GM21447 (cell line): ENCODE measurements around the gene COL5A1.
"Not testable (repeated sequence)": the region's sequence is repeated elsewhere in the genome, so short reads cannot be mapped to it uniquely, and the experiment has no call there.

ENCODE experiments used
- ATAC-seq: cut with Tn5 transposase; IDR thresholded peaks from one replicate; pipeline ENCODE4 v1.9.1; 2021; ENCODE audit not compliant: unreplicated experiment

COL5A1 gene

DNA sequence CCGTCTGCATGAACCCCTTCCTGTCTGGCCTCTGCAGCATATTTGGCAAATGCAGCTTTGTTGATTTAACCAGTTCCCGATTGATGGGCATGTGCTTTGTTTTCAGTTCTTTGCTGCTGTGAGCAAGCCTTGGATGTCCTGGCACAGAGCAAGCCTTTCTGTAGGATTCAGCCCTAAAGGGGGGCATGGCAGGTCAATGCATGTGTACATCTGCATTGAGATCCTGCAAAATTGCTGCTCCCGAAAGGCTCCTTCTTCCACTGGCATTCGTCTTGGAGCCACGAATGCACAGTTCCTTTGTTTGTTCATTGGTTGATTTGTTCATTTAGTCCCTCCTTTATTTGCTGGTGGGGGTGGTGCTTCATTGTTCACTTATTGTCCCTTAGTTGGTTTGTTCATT lies 34.8 kb downstream of the COL5A1 start:
- ATAC-seq: no peak

DNA sequence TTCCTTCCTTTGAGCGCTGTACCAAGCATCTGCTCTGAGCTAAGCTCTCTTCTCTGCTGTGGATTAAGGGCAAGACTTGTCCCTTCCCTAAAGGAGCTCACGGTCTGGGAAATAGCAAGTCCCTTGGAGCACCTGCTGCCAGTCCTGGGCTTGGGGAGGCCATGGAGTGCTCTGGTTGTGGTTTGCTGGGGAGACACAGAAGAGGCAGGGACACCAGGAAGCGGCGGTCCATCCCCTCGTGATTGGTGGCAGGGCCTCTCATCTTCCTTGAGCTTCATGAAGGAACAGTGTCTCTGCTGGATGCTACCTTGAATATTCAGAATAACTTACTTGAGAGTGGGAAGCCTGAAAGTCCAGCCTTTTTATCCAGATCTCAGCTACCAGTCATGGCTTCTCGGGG lies 35.3 kb downstream of the COL5A1 start:
- ATAC-seq: no peak

DNA sequence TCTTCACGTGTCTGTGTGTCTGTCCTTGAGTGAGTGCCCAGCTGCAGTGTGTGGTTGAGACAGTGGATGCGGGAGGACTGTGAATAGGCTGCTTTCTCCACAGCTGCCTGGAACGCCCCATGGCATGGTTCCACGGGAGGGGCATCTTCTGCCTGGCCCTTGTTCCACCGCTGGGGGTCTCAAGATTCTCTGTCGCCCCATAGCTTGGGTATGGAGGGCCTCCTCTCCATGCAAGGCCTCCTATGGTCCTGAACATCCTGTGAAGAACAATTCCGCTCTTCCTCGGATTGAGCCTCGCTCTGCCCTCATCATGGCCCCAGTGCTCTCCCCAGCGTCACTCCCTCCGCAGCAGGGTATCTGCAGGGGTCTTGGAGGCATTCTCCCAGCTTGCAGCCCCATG lies 36.1 kb downstream of the COL5A1 start:
- ATAC-seq: no peak

DNA sequence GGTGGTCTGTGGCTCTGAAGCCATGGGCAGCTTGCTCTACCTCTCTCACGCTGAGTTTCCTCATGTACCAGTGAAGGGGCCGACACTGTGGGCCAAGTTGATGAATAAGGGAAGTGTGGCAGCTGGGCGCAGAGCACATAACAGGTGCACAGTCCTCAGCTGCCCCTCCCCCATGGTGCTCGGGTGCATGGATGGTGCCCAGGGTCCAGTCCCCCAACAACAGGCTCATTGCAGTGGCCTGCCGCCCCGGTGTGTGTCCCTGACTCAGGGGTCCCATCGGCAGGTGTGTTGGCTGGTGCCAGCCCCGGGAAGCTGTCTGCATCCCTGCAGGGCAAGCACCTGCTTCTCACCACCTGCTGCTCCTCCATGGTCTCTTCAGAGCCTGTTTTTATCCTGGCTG lies 36.6 kb downstream of the COL5A1 start:
- ATAC-seq: no peak

DNA sequence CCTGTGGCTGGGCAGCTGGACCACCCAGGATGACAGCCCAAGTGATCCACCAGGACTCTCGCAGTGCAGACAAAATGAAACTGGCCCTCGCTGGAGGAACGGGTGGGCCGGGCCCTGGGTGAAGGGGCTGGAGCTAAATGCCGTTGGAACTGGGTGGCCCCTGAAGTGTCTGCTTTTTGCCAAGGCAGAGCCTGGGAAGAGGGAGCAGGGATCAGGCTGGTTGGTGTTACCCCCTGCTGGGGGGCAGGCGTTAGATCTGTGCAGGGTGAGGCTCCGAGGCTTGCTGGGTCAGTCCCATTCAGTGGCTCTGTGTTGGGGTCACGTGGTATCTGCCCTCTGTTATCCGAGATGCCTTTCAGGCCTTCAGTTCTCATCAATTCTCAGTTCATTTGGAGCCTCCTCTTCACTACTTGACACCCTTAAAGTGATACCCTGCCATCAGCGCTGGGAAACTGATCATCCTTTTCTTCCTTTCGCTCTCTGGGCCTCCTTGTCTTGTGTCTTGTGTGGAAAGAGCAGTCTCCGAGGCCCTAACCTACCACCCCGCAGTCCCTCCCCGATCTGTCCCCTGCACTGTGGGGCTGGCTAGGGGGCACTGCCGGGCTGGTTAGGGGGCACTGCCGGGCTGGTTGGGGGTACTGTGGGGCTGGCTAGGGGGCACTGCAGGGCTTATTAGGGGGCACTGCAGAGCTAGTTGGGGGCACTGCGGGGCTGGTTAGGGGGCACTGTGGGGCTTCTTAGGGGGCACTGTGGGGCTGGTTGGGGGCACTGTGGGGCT lies 37.3 kb downstream of the COL5A1 start:
- no peak for ATAC-seq

DNA sequence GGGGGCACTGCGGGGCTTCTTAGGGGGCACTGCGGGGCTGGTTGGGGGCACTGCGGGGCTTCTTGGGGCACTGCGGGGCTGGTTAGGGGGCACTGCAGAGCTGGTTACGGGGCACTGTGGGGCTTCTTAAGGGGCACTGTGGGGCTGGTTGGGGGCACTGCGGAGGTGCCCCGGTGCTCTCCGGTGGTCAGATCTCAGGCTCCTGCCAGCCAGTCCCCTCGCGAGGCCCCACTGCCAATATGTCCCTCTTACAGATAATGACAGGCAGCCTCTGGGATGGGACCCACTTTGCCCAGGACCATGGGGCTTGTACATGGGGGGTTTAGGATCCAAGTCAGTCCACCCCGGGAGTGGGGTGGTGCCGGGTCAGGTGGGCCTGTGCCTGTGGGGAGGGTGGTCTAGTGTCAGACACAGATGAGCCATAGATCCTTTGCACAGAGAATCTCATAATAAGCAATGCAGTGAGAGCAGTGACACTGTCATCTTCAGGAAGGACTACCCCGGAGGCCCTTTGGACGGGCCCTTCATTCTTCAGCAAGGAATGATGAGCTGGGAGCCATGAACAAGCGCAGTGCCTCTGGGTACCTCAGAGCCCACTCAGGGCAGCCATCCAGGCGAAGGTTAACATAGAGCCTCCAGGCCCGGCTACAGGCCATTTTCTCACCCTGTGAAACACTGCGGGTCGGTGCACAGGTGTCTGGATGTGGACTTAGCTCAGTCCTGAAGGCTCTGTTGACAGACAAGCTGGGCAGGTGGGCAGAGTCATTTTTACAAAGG lies 38.2 kb downstream of the COL5A1 start:
- ATAC-seq: no peak

DNA sequence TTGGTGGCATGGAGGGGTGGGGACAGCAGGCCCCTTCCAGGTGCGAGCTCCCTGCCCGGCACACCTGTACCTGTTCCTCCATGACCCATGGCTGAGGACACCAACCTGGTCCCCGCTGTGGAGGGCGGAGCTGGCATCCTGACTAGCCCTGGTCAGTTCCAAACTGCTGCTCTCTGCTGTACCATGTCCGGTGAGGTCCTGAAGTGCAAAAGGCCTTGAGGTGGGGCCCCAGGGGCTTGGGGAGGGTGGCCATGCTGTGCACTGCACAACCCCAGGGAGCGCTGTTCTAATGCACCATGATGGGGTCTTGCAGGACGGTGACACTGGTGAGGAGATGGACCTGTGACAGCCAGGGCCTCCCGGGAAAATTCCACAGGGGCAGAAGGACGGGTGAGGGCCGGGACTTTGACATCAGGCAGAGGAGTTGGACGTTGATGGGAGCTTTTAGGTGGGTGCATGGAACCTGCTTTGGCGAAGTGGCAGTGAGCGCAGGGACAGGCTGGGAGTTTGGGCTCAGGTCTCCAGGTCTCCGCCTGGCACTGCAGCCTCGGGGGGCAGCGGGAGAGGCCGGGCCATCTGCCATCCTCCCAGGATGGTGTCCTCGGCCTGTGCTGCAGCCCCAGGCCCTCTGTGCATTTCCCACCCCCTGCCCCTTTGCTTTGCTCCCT lies 38.9 kb downstream of the COL5A1 start:
- no peak for ATAC-seq

DNA sequence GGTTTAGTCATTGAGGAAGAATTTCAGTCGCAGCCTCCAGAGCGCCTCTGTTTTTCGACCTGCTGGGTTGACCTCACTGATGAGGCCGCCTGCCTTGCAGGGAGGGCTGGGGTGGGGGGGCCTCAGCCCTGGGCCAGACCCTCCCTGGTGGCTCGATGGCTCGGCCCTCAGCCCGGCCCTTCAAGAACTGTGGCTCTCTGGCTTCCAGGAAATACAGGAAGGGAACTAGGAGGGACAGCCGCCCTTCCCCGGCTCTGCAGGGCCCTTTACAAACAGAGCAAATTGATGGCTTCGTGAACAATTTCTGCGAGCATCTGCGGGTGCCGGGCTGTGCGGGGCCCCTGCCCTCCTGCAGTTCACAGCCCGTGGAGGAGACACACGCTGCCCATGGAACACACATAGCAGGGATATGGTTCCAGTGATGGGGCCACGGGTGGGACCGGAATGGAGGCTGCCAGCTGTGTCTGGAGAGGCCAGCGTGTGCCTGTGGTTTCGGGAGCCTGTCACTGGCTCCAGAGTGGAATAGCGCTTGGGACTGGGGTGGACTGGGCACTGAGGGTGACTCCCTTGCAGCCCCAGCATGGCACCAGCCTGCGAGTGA lies 39.6 kb downstream of the COL5A1 start:
- no peak for ATAC-seq

DNA sequence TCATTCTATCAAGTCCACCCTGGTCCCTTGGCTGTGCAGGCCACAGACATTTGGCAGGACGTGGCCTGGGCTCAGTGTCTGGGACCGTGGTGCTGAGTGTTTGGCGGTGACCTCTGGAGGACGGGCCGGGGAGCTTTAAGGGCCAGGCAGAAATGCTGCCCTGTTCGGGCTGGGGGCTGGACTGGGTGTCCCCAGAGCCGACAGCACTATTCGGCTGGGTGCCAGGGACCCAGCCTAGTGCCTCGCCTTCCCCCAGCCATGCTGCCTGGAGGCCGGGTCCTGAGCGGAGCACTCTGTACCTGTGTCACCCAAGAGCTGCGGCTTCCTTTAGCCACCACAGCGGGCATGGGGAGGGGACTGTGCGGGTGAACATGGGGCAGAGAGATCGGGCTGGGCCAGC lies 40.4 kb downstream of the COL5A1 start:
- no peak for ATAC-seq

DNA sequence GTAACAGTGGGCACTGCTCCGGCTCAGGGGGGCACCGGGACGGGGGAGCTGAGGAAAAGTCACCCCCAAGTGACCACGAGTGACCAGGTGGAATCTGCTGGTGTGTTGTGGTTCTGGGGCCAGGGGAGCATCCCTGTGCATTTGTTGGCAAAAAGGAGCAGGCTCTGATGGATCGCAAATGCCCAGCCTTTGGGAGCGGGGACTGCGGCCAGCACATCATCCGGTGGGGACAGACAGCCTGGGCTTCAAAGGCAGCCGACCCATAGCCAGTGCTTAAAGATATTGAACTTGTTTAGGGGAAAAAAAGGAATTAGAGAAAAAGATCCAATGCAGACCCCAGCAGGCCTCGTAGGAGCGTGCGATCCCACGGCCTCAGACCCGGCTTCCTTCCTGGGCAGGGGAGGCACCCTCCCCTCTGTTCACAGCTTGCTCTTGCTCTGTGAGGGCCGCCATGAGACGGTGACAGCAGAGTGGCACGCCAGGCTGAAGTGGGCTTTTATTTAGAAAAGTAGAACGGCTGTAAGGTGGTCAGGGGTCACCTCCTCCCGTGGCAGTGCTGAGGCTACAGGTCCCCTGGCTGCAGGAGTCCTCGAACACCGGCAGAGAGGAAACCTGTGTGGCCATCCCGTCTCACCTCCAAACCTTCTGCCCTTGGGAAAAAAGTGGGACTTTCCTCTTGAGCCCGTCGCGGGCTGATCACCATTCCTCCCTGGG lies 41.2 kb downstream of the COL5A1 start:
- no peak for ATAC-seq

DNA sequence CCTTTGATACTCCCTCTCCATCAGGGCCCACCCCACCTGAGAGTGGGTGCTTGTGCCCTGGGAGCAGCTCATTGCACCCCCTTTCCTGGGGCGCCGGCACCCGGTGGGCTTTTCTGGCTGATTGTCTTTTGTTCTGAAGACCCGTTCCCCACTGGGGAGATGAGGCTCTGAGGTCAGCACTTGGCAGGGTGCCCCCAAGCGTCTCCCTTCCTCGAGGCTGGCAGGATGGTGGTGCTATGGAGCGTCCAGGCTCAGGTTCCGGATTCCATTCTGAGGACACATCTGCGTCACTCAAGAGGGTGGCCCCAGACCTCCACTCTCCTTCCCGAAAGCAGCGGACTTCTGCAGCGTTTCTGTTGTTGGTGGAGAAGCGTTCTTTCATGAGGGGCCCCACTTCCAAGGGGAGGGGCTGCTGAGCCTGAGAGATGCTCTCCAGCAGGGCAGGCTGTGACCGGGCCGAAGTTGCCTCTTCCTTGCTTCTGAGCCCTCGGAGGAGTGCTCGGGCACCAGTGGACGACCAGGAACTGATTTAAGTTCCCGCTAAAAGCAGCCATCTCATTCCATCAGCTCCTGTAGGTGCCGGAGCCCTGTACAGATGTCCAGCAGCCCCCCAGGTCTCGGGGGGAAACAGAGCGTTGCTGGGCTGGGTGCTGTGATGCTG lies 42.2 kb downstream of the COL5A1 start:
- no peak for ATAC-seq

DNA sequence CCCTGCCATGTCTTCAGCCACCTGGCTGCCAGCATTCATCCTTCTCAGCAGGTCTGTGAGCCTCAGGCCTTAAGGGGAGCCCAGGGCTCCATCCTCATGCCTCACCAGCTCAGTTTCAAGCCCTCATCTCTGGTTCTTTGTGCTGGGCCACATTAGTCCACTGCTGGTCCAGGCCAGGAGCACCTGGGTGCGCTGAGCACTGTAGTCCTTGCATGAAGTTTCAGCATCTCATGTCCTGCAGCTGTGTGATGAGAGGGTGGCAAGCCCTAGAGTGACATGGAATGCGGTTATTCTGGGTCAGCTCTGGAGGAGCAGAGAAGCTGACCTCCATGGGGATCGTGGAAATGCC lies 42.7 kb downstream of the COL5A1 start:
- no peak for ATAC-seq

DNA sequence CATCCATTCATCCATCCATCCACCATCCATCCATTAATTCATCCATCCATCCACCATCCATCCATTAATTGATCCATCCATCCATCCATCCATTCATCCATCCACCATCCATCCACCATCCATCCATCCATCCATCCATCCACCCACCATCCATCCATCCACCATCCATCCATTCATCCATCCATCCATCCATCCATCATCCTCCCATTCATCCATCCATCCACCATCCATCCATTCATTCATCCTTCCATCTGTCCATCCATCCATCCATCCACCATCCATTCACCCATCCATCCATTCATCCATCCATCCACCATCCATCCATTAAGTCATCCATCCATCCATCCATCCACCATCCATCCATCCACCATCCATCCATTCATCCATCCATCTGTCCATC lies 43.3 kb downstream of the COL5A1 start:
- not testable (repeated sequence) for ATAC-seq

DNA sequence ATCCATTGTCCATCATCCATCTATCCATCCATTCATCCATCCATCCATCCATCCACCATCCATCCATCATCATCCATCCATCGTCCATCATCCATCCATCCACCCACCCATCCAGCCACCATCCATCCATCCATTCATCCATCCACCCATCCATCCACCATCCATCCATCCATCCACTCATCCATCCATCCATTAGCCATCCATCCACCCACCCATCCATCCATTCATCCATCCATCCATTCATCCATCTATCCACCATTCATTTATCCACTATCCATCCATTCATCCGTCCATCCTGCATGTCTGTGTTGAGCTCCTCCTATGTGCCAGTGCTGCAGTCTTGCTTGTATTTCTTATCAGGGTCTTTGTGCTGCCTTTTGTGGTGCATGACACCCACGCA lies 44.2 kb downstream of the COL5A1 start:
- ATAC-seq: no peak

DNA sequence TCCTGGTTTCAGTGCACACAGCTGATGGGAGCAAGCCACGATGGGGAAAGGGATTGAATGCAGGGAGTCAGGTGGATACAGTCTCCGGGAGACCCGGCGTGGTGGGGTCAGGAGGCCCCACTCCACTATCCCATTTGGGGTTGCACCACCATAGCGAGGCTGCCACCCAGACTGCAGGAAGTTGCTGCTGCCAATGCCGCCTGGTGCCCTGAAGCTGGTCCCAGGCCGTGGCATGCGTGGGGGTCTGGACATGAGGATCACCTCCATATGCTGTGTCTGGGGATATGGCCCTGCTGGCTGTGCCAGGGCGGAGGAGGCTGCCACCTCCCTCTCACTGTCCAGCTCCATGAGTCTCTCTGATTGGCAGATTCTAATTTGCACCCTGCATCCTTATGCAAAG lies 45.3 kb downstream of the COL5A1 start:
- no peak for ATAC-seq

DNA sequence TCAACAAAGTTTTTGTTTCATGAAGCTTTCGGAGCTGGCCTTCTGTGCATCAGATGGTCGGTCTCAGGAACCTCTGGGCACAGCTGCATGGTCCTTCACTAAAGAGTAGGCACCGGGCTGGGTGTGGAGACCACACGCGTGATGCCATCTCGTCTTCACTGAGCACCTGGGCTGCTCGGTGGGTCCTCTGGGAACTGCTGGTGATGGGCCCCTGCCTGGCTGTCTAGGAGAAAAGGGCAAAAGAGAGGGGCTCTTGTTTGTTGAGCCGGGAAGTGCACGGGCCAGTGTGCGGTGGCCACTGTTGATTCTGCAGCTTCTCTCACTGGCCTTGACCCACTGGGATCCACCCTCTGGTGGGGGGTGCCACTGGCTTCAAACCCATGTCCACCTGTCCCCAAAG lies 46.0 kb downstream of the COL5A1 start:
- no peak for ATAC-seq

DNA sequence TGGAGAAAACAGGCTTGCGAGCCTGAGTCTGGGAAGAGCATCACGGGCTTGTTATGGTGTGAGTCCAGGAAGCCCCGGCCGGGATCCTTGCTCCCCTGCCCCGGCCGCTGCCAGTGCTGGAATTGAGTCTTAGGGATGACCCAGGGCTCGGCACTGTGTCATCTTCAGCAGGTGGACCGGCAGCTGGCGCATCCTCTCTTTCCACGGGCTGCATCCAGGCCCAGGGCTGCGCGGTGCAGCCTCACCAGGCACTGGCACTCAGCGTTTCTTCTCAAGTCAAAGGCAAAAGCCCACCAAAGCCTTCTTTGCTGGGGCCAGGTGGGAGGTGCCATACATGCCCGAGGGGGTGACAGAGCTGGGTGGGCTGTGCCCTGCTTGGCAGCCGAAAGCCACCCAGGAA lies 46.6 kb downstream of the COL5A1 start:
- ATAC-seq: no peak

DNA sequence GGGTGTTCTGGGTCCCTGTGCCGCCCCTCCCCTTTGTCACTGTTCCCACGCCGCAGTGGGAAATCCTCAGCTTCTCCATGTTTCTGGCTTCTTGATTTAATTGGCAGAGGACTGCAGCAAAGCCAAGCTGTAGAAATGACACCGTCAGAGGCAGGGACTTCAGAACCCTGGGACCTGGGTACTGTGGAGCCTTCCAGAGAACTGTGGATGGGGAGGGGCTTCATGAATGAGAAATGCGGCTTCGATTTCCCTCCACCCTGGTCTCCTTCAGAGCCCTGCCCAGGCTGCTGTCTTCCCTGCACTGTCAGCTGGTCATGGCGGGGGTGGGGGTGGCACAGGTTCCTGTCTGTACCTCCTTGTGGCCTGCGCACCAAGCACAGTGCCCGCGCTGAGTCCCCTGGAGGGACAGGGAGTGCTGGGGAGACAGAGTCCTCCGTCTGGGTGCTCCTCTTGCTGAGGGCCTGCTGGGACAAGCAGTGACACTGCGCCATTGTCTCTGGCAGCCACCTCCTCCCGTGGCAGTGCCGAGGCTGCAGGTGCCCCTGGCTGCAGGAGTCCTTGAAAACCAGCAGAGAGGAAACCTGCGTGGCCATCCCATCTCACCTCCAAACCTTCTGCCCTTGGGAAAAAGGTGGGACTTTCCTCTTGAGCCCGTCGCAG lies 47.2 kb downstream of the COL5A1 start:
- no peak for ATAC-seq

DNA sequence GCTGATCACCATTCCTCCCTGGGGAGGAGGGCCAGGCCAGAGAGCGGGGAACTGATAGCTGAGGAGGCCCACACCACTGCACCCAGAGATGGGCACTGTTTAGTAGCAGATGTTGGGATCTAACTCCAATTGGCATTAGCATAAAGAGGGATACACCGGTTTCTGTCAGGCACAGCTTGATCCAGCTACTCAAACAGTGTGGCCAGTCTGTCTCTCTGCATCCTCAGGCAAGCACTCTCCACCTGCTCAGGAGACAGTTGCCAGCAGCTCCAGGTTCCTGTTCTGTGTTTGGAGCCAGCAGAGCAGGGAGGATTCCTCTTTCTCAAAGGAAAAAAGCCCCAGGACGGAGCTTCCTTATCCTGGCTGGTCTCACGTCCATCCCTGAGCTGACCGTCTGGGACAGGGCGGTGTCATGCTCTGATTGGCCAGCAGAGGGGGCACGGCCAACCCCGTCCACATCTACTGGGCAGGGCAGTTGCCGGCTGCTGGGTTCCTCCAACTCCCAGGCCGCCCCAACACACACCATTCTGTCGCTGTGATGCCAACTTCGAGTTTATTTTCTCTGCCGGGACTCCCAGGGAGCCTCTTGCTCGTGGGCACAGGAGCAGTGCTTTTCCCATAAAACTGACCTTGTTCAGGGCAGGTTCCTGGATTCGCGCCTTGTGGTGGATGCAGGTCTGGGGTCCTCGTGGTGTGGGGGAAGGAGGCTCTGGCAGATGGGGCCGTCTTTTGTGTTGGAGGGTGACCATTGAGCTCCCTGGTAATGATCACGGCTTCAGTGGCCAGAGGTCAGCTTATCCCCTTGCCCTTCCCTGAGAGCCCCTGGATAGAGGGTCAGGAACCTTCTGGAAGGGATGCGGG lies 47.9 kb downstream of the COL5A1 start:
- ATAC-seq: no peak
